GM12873 (cell line): ENCODE results near the gene CPXM2.

ENCODE experiments used
- TF ChIP-seq, protein P1 (sequence below): IDR thresholded peaks from 2 replicates; pipeline ENCODE4 v1.5.1; 2012; ENCODE audit warnings: low read depth, mild to moderate bottlenecking, moderate library complexity, low read length, control low read depth; ENCODE audit not compliant: insufficient read depth; ENCODE audit errors: missing control alignments

CPXM2 gene

GRCh38 chr10:123781324-123781900 is 110.2 kb downstream of the CPXM2 start:
- TF ChIP-seq, protein P1, sequence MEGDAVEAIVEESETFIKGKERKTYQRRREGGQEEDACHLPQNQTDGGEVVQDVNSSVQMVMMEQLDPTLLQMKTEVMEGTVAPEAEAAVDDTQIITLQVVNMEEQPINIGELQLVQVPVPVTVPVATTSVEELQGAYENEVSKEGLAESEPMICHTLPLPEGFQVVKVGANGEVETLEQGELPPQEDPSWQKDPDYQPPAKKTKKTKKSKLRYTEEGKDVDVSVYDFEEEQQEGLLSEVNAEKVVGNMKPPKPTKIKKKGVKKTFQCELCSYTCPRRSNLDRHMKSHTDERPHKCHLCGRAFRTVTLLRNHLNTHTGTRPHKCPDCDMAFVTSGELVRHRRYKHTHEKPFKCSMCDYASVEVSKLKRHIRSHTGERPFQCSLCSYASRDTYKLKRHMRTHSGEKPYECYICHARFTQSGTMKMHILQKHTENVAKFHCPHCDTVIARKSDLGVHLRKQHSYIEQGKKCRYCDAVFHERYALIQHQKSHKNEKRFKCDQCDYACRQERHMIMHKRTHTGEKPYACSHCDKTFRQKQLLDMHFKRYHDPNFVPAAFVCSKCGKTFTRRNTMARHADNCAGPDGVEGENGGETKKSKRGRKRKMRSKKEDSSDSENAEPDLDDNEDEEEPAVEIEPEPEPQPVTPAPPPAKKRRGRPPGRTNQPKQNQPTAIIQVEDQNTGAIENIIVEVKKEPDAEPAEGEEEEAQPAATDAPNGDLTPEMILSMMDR = no peak

DNA sequence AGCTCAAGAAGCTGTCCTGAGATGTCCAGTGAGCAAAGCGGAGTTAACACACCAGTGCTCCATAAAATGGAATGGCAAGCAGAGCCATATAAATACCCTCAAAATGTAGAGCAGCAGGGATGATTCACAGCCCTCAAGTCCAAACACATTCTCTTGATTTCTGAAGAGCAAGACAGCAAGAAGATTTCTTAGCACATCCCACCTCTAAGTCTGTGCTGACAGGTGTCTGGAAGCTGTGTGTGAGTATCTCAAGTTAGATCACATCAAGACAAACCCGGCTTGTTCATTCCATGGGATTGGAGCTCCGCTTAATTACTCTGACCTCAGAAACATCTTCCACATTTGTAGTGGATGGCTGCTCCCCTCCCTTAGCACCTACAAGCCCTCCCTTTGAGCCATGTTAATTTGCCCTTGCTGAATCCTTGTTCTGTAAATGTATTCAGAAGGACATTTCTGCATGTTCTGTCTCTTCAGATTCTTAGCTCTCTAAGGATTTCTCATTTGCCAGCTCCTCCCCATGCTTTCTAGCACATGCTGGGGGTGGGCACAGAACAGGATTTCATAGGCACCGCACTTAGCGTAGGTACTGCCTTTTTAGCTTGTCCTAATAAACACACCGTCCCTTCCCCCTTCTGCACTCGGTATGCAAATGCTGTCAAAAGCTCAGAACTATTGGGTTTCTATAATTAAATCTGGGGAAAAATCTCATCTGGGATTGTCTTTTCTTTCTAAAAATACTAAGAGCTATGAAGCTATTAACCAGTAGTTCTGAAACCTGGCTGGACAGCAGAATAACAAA is 112.7 kb downstream of the CPXM2 start:
- TF ChIP-seq, protein P1 = no peak

GRCh38 chr10:123777881-123778280 is 113.7 kb downstream of the CPXM2 start:
- TF ChIP-seq, protein P1 = no peak

GRCh38 chr10:123774132-123774742 is 117.4 kb downstream of the CPXM2 start:
- TF ChIP-seq, protein P1 = no peak

- TF ChIP-seq, protein P1 = no peak
Observed at GRCh38 chr10:123772645-123773508, 118.7 kb downstream of the CPXM2 start.

GRCh38 chr10:123771877-123772644 is 119.5 kb downstream of the CPXM2 start:
- TF ChIP-seq, protein P1 = no peak
